Psoas muscle (tissue), 8 donors: Measurements from ENCODE around the gene DBNDD1. TPM values are rescaled to one million over a fixed set of nuclear protein-coding genes. Genes with fewer than 3 reads are reported as not detected.

Experiments used
- ATAC-seq, 4 donors: fragments of 200-7000 bp; cut with Tn5 transposase; one replicate each; pipeline ENCODE4 v1.9.1; 2020; ENCODE audit warnings: moderate library complexity in 3 of 4, mild to moderate bottlenecking in 2 of 4
- DNase-seq, 2 donors: peaks; one replicate each; pipeline ENCODE4 v3.0.0-alpha.2; 2020
- H3K27ac ChIP-seq: fragments of 200-600 bp; one replicate; pipeline ENCODE4 v1.8.0; 2022
- H3K27me3 ChIP-seq, 3 donors: fragments of 200-600 bp in 1 of 3; one replicate each; pipeline versions ENCODE4 v1.6.1 to v1.8.0; 2013 to 2022; ENCODE audit warnings: low read length in 2 of 3, mild to moderate bottlenecking in 2 of 3, moderate library complexity in 1 of 3; ENCODE audit not compliant: insufficient read depth in 3 of 3
- H3K36me3 ChIP-seq, 2 donors: fragments of 200-600 bp in 1 of 2; one replicate each; pipeline versions ENCODE4 v1.6.1 to v1.8.0; 2013 to 2022; ENCODE audit warnings: low read depth in 1 of 2, mild to moderate bottlenecking in 1 of 2, moderate library complexity in 1 of 2; ENCODE audit not compliant: insufficient read depth in 1 of 2
- H3K4me1 ChIP-seq: fragments of 200-600 bp; one replicate; pipeline ENCODE4 v1.8.0; 2022
- H3K4me3 ChIP-seq: fragments of 200-600 bp; one replicate; pipeline ENCODE4 v1.8.0; 2022; ENCODE audit warnings: mild to moderate bottlenecking
- H3K9me3 ChIP-seq: fragments of 200-600 bp; one replicate; pipeline ENCODE4 v1.8.0; 2022
- CTCF ChIP-seq: fragments of 200-600 bp; IDR thresholded peaks from one replicate; pipeline ENCODE4 v1.8.0; 2022; ENCODE audit warnings: antibody characterized with exemption
- WGBS, 3 donors: extraction: QIAGEN DNeasy Blood & Tissue Kit; methylation state at CpG; one replicate each; pipeline versions ENCODE4 v1.1.6 to v1.1.7; 2013; 5-methylcytosine and 5-hydroxymethylcytosine counted together
- intact Hi-C, 2 donors: fragments of 100-400 bp; cut with DNase I; formaldehyde crosslinking; loops; one replicate each; pipeline versions ENCODE4 v1.11.0 to v1.14.2; 2022
- polyA plus RNA-seq, 3 donors: library from polyadenylated mRNA; stranded (reverse); fragments of 200-250 nt; gene quantifications; one replicate each; pipeline ENCODE4 v1.2.3, GENCODE V29; 2013
- total RNA-seq, 4 donors: library from RNA; stranded (reverse); fragmentation: NEBNext Ultra II Directional in 2 of 4; extraction: Animal tissue kit (Norgen Biotek cat#: 25700) in 2 of 4; gene quantifications; one replicate each; pipeline versions ENCODE4 v1.2.1 to v1.2.4, GENCODE V29; 2021 to 2023
- donor health status: healthy with polysubstance abuse.
- donor health status: DM: no; HTN: no; CAD: no; lungs with moderate emphysema.
- donor health status: Bipolar disorder and iron deficiency.
- donor health status: healthy.
- donor health status: DM: yes; HTN: yes; CAD: no.
- donor health status: DM: no; HTN: no; CAD: no.
- donor health status: DM: no; HTN: no; CAD: no.
- donor health status: DM: yes; HTN: yes; CAD: no.

Gene DBNDD1
- total and polyA plus RNA-seq, 7 donors = 14.1 to 37.8 (median 20.2) TPM

DNA sequence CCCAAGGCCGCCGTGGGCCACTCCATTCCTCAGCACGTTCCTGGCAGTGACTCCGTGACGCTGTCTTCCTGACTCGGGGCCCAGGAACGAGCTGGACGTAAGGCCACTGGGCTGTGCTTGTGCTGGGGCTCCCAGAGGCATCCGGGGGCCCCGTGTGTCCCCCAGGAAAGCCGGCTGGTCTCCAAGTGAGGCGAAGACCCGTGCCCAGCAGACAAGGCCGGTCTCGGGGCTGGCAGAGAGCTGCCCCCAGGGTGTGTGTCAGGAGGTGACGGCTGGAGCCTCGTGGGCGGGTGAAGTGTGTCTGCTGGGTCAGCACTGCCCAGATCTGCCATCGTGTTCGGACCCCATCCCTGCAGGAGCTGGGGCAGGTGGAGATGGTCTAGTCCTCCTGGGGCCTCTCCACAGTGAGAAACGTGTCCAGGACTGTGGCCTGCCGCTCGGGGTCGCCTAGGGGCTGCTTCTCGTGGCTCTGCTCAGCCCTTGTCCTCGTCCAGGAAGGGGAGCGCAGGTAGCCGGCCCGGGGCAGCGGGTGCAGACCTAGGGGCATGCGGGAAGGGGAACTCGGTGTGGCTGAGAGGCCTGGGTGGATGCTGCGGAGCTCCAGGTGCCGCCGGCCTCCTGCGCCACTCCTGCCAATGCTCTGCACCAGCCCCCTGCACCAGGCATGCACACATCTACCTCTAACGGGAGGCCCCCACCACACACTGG is 13.1 kb downstream of the DBNDD1 start:
- Histone ChIP-seq H3K4me1 (peaks cover 8% of the 10 kb centered on the region), H3K9me3 (no peaks in the 10 kb centered on the region), H3K36me3 (peaks cover 0 to 12% of the 10 kb centered on the region in 2 donors), H3K27me3 (no peaks in the 10 kb centered on the region), H3K4me3 (no peak overlapping the region), H3K27ac (no peak overlapping the region)
- intact Hi-C loops = no loop called here
- DNase-seq (peak in 1 of 2 donors; percentile 44), ATAC-seq (peak in 1 of 4 donors; percentile 15)
- WGBS, 3 donors = 89 to 95% (median 92%) methylated on average over 35 to 37 of the region's 37 CpGs
- no peak for TF ChIP-seq CTCF

- ATAC-seq (peak in 3 of 4 donors; percentile 48 to 58 (median 53)), DNase-seq (peak in 1 of 2 donors; percentile 52)
- Histone ChIP-seq H3K27ac (no peak overlapping the region), H3K27me3 (no peaks in the 10 kb centered on the region), H3K9me3 (no peaks in the 10 kb centered on the region), H3K4me1 (peaks cover 3% of the 10 kb centered on the region), H3K4me3 (no peak overlapping the region), H3K36me3 (peaks cover 0 to 24% of the 10 kb centered on the region in 2 donors)
- WGBS, 3 donors = 62 to 80% (median 74%) methylated on average over 11 of the region's 11 CpGs
- no peak for TF ChIP-seq CTCF
- intact Hi-C loops = no loop called here
Measured at GRCh38 chr16:90004577-90004976, 14.7 kb downstream of the DBNDD1 start.

- intact Hi-C loops = no loop called here
- 69 to 82% (median 79%) methylated on average over 7 of the region's 7 CpGs for WGBS, 3 donors
- Histone ChIP-seq H3K4me1 (peaks cover 3% of the 10 kb centered on the region), H3K9me3 (no peaks in the 10 kb centered on the region), H3K36me3 (peaks cover 0 to 42% of the 10 kb centered on the region in 2 donors), H3K27ac (no peak overlapping the region), H3K4me3 (no peak overlapping the region), H3K27me3 (no peaks in the 10 kb centered on the region)
- ATAC-seq (no peak), DNase-seq (peak in 1 of 2 donors; percentile 36)
- TF ChIP-seq CTCF = no peak
Measured at GRCh38 chr16:90002759-90003158, 16.5 kb downstream of the DBNDD1 start.

GRCh38 chr16:90001761-90002503 is 17.3 kb downstream of the DBNDD1 start:
- TF ChIP-seq CTCF = no peak
- ATAC-seq (no peak), DNase-seq (peak in 1 of 2 donors; percentile 34)
- WGBS, 3 donors = 85 to 90% (median 86%) methylated on average over 19 to 20 of the region's 20 CpGs
- Histone ChIP-seq H3K9me3 (no peaks in the 10 kb centered on the region), H3K27ac (no peak overlapping the region), H3K36me3 (peaks cover 0 to 50% of the 10 kb centered on the region in 2 donors), H3K4me1 (peaks cover 3% of the 10 kb centered on the region), H3K27me3 (no peaks in the 10 kb centered on the region), H3K4me3 (no peak overlapping the region)
- intact Hi-C loops = no loop called here
